ENCODE data around the gene CLN3. TPM values are rescaled to one million over a fixed set of nuclear protein-coding genes. Genes with fewer than 3 reads are reported as not detected.
"Not testable (repeated sequence)": the region's sequence is repeated elsewhere in the genome, so short reads cannot be mapped to it uniquely, and the experiment has no call there.

Gene CLN3
- total RNA-seq, 1 experiment from 2014 or later: 41.0 TPM

- H3K36me3 Mint-ChIP-seq (ENCODE audit: insufficient read depth, unreplicated experiment): peaks cover 9% of the 10 kb centered on the region
- BruUV-seq (replicated peaks): no TSS peak
- Histone ChIP-seq H3K9me3 (no peaks in the 10 kb centered on the region), H3K4me3 (ENCODE audit: low read depth, low read length) (peak overlapping the region; percentile 66), H3K27me3 (replicated peaks; ENCODE audit: control insufficient read depth, insufficient read depth, low read length) (no peaks in the 10 kb centered on the region), H3K36me3 (ENCODE audit: control insufficient read depth, insufficient read depth, low read length) (0 out of 2 replicates have a peak, but pooled peaks cover 3% of the 10 kb centered on the region), H3K4me1 (no peaks in the 10 kb centered on the region)
- peak; percentile 72 to 74 for DNase-seq
- POLR2A ChIA-PET: interaction anchor here (0.6 kb wide), 1 partner anchor 13 kb away, joined by 4 read pairs; no protein-coding TSS in a partner anchor
- no peaks in the 10 kb centered on the region for H3K27me3 Mint-ChIP-seq (ENCODE audit: insufficient read depth, unreplicated experiment)
- intact Hi-C loops (cut with micrococcal nuclease; ENCODE audit: unreplicated experiment): loop anchor here (2.0 kb wide), 1 partner anchor 13 kb away; no protein-coding TSS in a partner anchor
- peak in 1 of 2 experiments; percentile 38 for TF ChIP-seq CTCF (IDR thresholded peaks at IDR 0.05; ENCODE audit: insufficient read depth in 1 of 2, low read depth in 1 of 2, low read length in 1 of 2, severe bottlenecking in 1 of 2, unreplicated experiment in 1 of 2)
- peak overlapping the region; percentile 86 for H3K4me3 Mint-ChIP-seq (ENCODE audit: unreplicated experiment)
- no peaks in the 10 kb centered on the region for H3K9me3 Mint-ChIP-seq (ENCODE audit: unreplicated experiment)
- peaks cover under 1% of the 10 kb centered on the region for H3K4me1 Mint-ChIP-seq (ENCODE audit: low read depth, unreplicated experiment)
- CTCF ChIA-PET: interaction anchor here (0.6 kb wide), 1 partner anchor 12 kb away, joined by 3 read pairs; no protein-coding TSS in a partner anchor
- peak overlapping the region; percentile 98 for H3K27ac Mint-ChIP-seq (ENCODE audit: unreplicated experiment)
Observed at GRCh38 chr16:28491230-28491969, 474 bp downstream of the CLN3 start.

GRCh38 chr16:28486266-28486665 lies 5.6 kb downstream of the CLN3 start:
- H3K27me3 Mint-ChIP-seq (ENCODE audit: insufficient read depth, unreplicated experiment): no peaks in the 10 kb centered on the region
- CTCF ChIA-PET: no interaction called here
- peaks cover 7% of the 10 kb centered on the region for H3K36me3 Mint-ChIP-seq (ENCODE audit: insufficient read depth, unreplicated experiment)
- no peaks in the 10 kb centered on the region for H3K9me3 ChIP-seq
- 0 out of 2 replicates have a peak, but pooled peaks cover 3% of the 10 kb centered on the region for H3K36me3 ChIP-seq (ENCODE audit: control insufficient read depth, insufficient read depth, low read length)
- H3K4me3 ChIP-seq (ENCODE audit: low read depth, low read length): no peak overlapping the region
- POLR2A ChIA-PET: no interaction called here
- H3K9me3 Mint-ChIP-seq (ENCODE audit: unreplicated experiment): no peaks in the 10 kb centered on the region
- H3K27me3 ChIP-seq (replicated peaks; ENCODE audit: control insufficient read depth, insufficient read depth, low read length): no peaks in the 10 kb centered on the region
- no peak for DNase-seq
- peaks cover 4% of the 10 kb centered on the region for H3K4me1 Mint-ChIP-seq (ENCODE audit: low read depth, unreplicated experiment)
- TF ChIP-seq CTCF (IDR thresholded peaks at IDR 0.05; ENCODE audit: insufficient read depth in 1 of 2, low read depth in 1 of 2, low read length in 1 of 2, severe bottlenecking in 1 of 2, unreplicated experiment in 1 of 2): no peak
- H3K4me3 Mint-ChIP-seq (ENCODE audit: unreplicated experiment): no peak overlapping the region
- intact Hi-C loops (cut with micrococcal nuclease; ENCODE audit: unreplicated experiment): no loop called here
- no TSS peak for BruUV-seq (replicated peaks)
- no peaks in the 10 kb centered on the region for H3K4me1 ChIP-seq
- H3K27ac Mint-ChIP-seq (ENCODE audit: unreplicated experiment): no peak overlapping the region

GRCh38 chr16:28483361-28483760 lies 8.5 kb downstream of the CLN3 start:
- CTCF ChIA-PET; H3K4me1 ChIP-seq; intact Hi-C loops (cut with micrococcal nuclease; ENCODE audit: unreplicated experiment); H3K27ac Mint-ChIP-seq (ENCODE audit: unreplicated experiment); H3K4me1 Mint-ChIP-seq (ENCODE audit: low read depth, unreplicated experiment); H3K9me3 Mint-ChIP-seq (ENCODE audit: unreplicated experiment); H3K4me3 Mint-ChIP-seq (ENCODE audit: unreplicated experiment); H3K27me3 Mint-ChIP-seq (ENCODE audit: insufficient read depth, unreplicated experiment); POLR2A ChIA-PET; H3K4me3 ChIP-seq (ENCODE audit: low read depth, low read length); BruUV-seq (replicated peaks); DNase-seq; H3K27me3 ChIP-seq (replicated peaks; ENCODE audit: control insufficient read depth, insufficient read depth, low read length); H3K9me3 ChIP-seq; H3K36me3 Mint-ChIP-seq (ENCODE audit: insufficient read depth, unreplicated experiment); H3K36me3 ChIP-seq (ENCODE audit: control insufficient read depth, insufficient read depth, low read length): not testable (repeated sequence)
